ENCODE data around the gene CAPN14. TPM values are rescaled to one million over a fixed set of nuclear protein-coding genes. Genes with fewer than 3 reads are reported as not detected.

Gene CAPN14
- total and polyA plus RNA-seq, 4 donors: 0.03 to 0.26 (median 0.14) TPM

- no peak for TF ChIP-seq CTCF (IDR thresholded peaks at IDR 0.05; ENCODE audit: control extremely low read depth, extremely low read depth)
- Histone ChIP-seq H3K4me1 (ENCODE audit: control insufficient read depth in 5 of 5, insufficient read depth in 5 of 5, low read length in 5 of 5) (peaks cover 0 to 22% (median 5%) of the 10 kb centered on the region in 5 donors), H3K27ac (ENCODE audit: low read depth in 1 of 2, low read length in 1 of 2) (no peak overlapping the region), H3K27me3 (ENCODE audit: control insufficient read depth in 3 of 3, insufficient read depth in 3 of 3, low read length in 2 of 3) (no peaks in the 10 kb centered on the region), H3K36me3 (ENCODE audit: control insufficient read depth in 4 of 4, insufficient read depth in 4 of 4, low read length in 4 of 4) (peaks cover 0 to 2% (median 0%) of the 10 kb centered on the region in 4 donors), H3K4me3 (no peak overlapping the region), H3K9ac (ENCODE audit: insufficient read depth in 1 of 2, low read length in 2 of 2) (no peak overlapping the region), H3K9me3 (ENCODE audit: control insufficient read depth in 4 of 4, insufficient read depth in 3 of 4, low read length in 3 of 4) (no peaks in the 10 kb centered on the region)
- DNase-seq (no peak), ATAC-seq (ENCODE audit: insufficient read depth, low FRiP score) (no peak)
- 81% methylated on average over 10 of the region's 10 CpGs for WGBS, 2 donors
These were observed 24.4 kb upstream of the CAPN14 start for GRCh38 chr2:31241625-31242270.

- WGBS, 2 donors: 84 to 85% methylated on average over 11 of the region's 11 CpGs
- H3K9ac ChIP-seq (ENCODE audit: insufficient read depth in 1 of 2, low read length in 2 of 2): no peak overlapping the region
- ATAC-seq (ENCODE audit: insufficient read depth, low FRiP score) (no peak), DNase-seq (no peak)
- H3K4me3 ChIP-seq: no peak overlapping the region
- peaks cover 0 to 2% (median 0%) of the 10 kb centered on the region in 4 donors for H3K36me3 ChIP-seq (ENCODE audit: control insufficient read depth in 4 of 4, insufficient read depth in 4 of 4, low read length in 4 of 4)
- H3K27ac ChIP-seq (ENCODE audit: low read depth in 1 of 2, low read length in 1 of 2): peak overlapping the region in 1 of 2 donors; percentile 74
- TF ChIP-seq CTCF (IDR thresholded peaks at IDR 0.05; ENCODE audit: control extremely low read depth, extremely low read depth): no peak
- H3K4me1 ChIP-seq (ENCODE audit: control insufficient read depth in 5 of 5, insufficient read depth in 5 of 5, low read length in 5 of 5): peaks cover 0 to 22% (median 5%) of the 10 kb centered on the region in 5 donors
- no peaks in the 10 kb centered on the region for H3K27me3 ChIP-seq (ENCODE audit: control insufficient read depth in 3 of 3, insufficient read depth in 3 of 3, low read length in 2 of 3)
- H3K9me3 ChIP-seq (ENCODE audit: control insufficient read depth in 4 of 4, insufficient read depth in 3 of 4, low read length in 3 of 4): no peaks in the 10 kb centered on the region
These were observed 23.4 kb upstream of the CAPN14 start for GRCh38 chr2:31240381-31241365.

DNA sequence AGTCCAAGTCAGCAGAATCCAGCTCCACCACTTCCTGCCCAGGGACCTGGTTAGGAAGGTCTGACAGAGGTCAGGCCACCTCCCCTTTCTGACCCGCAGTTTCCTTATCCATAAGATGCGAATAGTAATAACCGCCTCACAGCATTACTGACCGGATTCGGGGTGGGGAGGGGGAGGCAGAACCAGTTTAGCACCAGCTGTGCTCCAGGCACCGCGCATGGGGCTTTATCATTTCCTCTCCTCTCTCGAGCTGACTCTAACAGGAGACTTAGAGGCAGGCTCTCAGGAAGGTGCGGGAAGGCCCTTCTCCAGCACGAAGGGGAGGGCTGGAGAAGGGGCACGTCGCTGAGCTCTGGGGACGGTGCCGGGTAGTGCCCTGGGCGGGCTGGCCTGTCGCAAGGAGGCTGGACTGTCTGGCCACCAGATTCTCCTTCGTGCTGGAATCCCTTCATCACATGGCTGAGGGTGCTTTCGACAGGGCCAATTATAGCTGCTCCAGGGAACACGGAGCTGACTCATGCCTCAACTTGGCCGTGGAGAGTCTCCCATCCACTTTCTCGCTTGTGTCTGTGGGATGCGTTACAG lies 22.4 kb upstream of the CAPN14 start:
- Histone ChIP-seq H3K27me3 (ENCODE audit: control insufficient read depth in 3 of 3, insufficient read depth in 3 of 3, low read length in 2 of 3) (no peaks in the 10 kb centered on the region), H3K36me3 (ENCODE audit: control insufficient read depth in 4 of 4, insufficient read depth in 4 of 4, low read length in 4 of 4) (peaks cover 0 to 2% (median 0%) of the 10 kb centered on the region in 4 donors), H3K9me3 (ENCODE audit: control insufficient read depth in 4 of 4, insufficient read depth in 3 of 4, low read length in 3 of 4) (no peaks in the 10 kb centered on the region), H3K4me1 (ENCODE audit: control insufficient read depth in 5 of 5, insufficient read depth in 5 of 5, low read length in 5 of 5) (peaks cover 0 to 24% (median 6%) of the 10 kb centered on the region in 5 donors), H3K27ac (ENCODE audit: low read depth in 1 of 2, low read length in 1 of 2) (peak overlapping the region; percentile 40 to 74), H3K9ac (ENCODE audit: insufficient read depth in 1 of 2, low read length in 2 of 2) (no peak overlapping the region), H3K4me3 (no peak overlapping the region)
- ATAC-seq (ENCODE audit: insufficient read depth, low FRiP score) (peak; percentile 47), DNase-seq (peak in 1 of 3 donors; percentile 20)
- no peak for TF ChIP-seq CTCF (IDR thresholded peaks at IDR 0.05; ENCODE audit: control extremely low read depth, extremely low read depth)
- 44 to 60% methylated on average over 22 of the region's 22 CpGs for WGBS, 2 donors

All from lung (tissue), 12 donors.